GM19025 (cell line): ENCODE data around the gene PARN.
"Not testable (repeated sequence)": the region's sequence is repeated elsewhere in the genome, so short reads cannot be mapped to it uniquely, and the experiment has no call there.

Source experiments
- ATAC-seq: cut with Tn5 transposase; IDR thresholded peaks from one replicate; pipeline ENCODE4 v1.9.1; 2021; ENCODE audit warnings: mild to moderate bottlenecking, low read depth, moderate library complexity; ENCODE audit not compliant: unreplicated experiment

Gene PARN

GRCh38 chr16:14579266-14579665 lies 50.8 kb downstream of the PARN start:
- ATAC-seq: no peak

DNA sequence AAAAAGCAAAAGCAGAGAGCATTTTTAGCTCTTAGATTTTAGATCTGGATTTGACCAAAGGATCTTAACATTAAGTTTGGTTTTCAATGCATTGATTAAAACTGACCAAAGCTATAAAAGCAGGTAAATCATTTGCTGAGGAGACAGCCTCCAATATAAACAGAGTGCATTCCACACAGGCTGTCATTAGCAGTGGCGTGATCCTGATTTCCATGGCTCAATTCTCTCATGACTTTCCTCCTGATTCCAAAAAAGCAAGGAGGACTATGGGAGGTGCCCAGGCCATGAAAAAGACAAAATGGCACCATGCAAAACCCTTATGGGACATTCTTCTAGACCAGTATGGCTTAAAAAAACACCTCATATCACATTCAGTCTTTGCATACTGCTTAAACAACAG lies 53.5 kb downstream of the PARN start:
- no peak for ATAC-seq

DNA sequence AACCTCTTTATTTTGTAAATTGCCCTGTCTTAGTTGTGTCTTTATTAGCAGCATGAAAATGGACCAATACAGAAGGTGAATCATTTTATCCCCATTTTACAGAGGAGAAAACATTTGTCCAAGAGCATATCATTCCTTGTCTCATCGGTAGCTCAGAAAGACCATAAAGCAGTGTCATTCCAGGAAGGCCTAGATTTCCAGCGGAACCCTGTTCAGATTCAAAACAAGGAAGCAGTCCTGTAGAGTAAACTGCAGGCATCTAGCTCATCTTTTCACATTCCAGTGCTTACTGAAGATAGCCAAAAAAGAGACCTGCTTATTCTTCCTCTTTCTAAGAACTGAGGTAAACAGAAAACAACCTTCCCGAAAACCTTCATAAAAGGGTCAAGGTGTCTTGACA lies 54.0 kb downstream of the PARN start:
- ATAC-seq: no peak

DNA sequence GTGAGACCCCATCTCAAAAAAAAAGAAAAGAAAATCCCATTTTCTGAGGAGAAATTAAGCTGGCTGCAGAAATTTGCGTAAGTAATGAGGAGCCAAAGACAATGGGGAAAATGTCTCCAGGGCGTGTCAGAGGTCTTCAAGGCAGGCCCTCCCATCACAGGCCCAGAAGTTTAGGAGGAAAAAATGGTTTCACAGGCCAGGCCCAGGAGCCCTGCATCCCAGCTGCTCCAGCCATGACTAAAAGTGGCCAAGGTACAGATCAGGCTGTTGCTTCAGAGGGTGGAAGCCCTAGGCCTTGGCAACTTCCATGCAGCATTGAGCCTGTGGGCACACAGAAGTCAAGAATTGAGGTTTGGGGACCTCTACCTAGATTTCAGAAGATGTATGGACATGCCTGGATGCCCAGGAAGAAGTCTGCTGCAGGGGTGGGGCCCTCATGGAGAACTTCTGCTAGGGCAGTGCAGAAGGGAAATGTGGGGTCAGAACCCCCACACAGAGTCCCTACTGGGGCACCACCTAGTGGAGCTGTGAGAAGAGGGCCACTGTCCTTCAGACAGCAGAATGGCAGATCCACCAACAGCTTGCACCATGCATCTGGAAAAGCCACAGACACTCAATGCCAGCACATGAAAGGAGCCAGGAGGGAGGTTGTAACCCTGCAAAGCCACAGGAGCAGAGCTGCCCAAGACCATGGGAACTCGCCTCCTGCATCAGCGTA lies 55.2 kb downstream of the PARN start:
- not testable (repeated sequence) for ATAC-seq

DNA sequence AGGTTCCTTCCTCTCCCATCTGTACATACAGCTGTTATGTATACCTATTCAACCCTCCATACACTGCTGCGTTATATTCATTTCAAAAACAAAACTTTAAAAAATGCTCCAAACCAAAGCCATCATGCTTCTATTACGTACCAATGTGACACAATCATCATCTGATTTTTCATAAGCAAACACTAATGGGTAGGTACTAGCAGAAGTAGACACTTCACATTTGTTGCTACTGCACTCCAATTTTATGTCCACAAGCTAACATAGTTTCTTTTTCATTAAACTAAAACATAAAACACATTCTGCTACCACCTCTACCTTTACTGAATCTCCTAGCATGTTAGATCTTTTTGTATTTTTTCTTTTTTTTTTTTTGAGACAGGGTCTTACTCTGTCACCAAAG lies 57.5 kb downstream of the PARN start:
- no peak for ATAC-seq

GRCh38 chr16:14569213-14569612 lies 60.8 kb downstream of the PARN start:
- ATAC-seq: no peak

- no peak for ATAC-seq
These were observed 63.5 kb downstream of the PARN start for GRCh38 chr16:14566599-14566998.

DNA sequence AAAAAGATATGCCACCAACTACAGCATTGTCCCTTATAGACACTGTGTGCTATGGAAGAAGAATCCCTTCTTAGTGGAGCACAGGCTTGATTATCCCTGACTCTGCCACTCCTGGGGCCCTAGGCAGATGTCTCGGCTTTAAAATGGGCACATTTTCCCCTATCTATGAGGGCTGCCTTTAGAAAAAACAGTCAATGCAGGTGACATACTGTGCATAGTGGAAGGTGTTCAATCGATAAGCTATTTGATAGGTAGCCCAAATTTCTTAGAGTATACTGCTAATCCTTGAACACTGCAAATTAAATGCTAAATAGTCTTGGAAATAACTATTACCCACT lies 64.4 kb downstream of the PARN start:
- no peak for ATAC-seq

- ATAC-seq: no peak
These were observed 65.0 kb downstream of the PARN start for GRCh38 chr16:14564861-14565687.

- no peak for ATAC-seq
These were observed 65.7 kb downstream of the PARN start for GRCh38 chr16:14564323-14564722.

- no peak for ATAC-seq
These were observed 67.2 kb downstream of the PARN start for GRCh38 chr16:14562691-14563491.

- ATAC-seq: no peak
These were observed 69.5 kb downstream of the PARN start for GRCh38 chr16:14560523-14560922.

GRCh38 chr16:14559809-14560241 lies 70.2 kb downstream of the PARN start:
- ATAC-seq: no peak

DNA sequence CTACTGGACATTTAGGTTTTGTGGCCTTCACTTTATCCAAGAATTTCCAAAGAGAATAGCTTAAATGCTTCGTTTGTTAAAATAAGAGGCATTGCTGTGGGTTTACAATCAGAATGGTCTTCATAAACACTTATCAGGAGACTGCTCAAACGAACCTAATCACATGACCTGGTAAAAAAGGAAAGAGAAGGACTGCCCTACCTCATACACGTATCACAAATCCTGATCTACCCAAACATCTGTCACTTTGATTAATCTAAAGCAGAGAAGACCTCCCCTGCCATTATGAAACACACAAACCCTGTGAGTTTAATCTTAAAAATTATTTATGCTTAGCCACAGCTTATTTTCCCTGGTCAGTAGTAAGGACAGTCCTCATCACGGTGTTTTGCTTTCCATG lies 76.6 kb downstream of the PARN start:
- ATAC-seq: no peak

GRCh38 chr16:14549789-14550153 lies 80.3 kb downstream of the PARN start:
- no peak for ATAC-seq

GRCh38 chr16:14548933-14549788 lies 80.9 kb downstream of the PARN start:
- ATAC-seq: no peak

GRCh38 chr16:14545346-14545884 lies 84.6 kb downstream of the PARN start:
- ATAC-seq: no peak

DNA sequence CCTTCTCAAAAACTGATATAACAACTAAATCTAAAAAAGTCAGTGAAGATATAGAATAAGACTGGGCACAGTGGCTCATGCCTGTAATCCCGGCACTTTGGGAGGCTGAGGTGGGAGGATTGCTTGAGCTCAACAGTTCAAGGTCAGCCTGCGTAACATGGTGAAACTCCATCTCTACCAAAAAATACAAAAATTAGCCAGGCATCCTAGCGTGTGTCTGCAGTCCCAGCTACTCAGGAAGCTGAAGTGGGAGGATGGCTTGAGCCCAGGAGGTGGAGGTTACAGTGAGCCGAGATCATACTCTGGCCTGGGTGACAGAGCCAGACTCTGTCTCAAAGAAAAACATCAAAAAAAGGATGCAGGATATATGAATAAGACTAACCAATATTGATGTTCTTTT lies 85.2 kb downstream of the PARN start:
- ATAC-seq: not testable (repeated sequence)

GRCh38 chr16:14539631-14540030 lies 90.4 kb downstream of the PARN start:
- no peak for ATAC-seq

- ATAC-seq: no peak
These were observed 90.9 kb downstream of the PARN start for GRCh38 chr16:14539156-14539555.
